GM18909 (cell line): ENCODE measurements around the gene ZNF197.
A peak's percentile ranks its signal among the peaks of the same experiment; 100 is the strongest.
"Not testable (repeated sequence)": the region's sequence is repeated elsewhere in the genome, so short reads cannot be mapped to it uniquely, and the experiment has no call there.

Experiments used
- ATAC-seq: cut with Tn5 transposase; IDR thresholded peaks from one replicate; pipeline ENCODE4 v1.9.1; 2021; ENCODE audit warnings: mild to moderate bottlenecking; ENCODE audit not compliant: unreplicated experiment, poor library complexity

Gene ZNF197

DNA sequence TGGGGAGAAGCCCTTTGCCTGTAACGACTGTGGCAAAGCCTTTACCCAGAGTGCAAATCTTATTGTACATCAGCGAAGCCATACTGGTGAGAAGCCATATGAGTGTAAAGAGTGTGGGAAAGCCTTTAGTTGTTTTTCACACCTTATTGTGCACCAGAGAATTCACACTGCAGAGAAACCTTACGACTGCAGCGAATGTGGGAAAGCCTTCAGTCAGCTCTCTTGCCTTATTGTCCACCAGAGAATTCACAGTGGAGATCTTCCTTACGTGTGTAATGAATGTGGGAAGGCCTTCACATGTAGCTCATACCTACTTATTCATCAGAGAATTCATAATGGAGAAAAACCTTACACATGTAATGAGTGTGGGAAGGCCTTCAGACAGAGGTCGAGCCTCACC, 34.6 kb downstream of the ZNF197 start:
- ATAC-seq: no peak

DNA sequence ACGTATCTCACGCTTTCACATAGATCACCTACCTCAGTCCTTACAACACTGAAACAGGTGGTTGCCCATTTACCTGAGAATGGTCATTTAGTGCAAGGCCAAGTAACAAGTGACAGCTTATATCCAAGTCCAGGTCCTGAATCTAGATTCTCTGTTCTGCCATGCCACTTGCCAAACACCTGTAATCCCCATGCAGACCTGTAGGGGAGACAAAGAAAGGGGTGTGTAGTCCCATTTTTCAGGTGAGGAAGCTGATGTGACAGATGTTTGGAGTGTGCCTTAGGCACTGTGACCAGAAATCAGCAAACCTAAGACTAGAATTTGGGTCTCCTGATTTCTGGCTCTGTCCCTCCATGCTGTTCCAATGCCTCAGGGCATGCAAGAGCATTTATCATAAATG, 36.4 kb downstream of the ZNF197 start:
- ATAC-seq: no peak

DNA sequence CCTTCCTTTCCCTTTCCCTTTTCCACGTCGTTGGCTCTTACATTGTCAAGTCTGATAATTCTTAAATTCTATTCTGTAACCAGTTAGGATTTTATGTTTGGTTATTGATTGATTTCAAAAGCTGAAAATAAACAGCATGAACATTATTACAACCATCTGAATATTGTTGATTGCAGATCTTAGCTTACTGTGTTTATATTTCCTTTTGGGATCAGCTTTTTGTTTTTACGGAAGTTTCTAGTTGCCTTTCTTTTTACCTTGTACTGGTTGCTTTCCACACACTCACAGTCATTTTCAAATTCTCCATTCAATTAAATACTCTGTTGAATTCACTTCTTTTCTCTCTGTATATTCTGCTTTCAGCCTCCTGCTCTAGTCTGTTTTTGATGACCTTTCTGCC, 40.3 kb downstream of the ZNF197 start:
- ATAC-seq: no peak

DNA sequence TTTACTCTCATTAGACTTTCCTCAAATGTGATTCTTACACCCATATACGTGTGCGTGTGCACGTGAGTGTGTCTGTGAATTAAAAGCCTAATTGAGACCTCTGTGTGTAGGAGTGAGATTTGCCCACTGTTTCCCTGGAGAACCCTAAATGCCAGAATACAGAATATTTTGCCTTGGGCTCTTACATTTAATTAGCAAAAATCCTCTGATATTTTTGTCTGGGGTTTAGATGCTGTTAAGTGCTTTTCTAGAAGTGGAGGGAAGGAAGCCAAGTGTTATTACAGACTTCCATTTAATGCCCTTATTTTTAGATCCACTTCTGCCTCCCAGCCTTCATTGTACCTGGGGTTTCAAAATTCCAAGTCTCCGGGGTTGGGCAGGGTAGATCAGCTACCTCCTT, 41.5 kb downstream of the ZNF197 start:
- no peak for ATAC-seq

DNA sequence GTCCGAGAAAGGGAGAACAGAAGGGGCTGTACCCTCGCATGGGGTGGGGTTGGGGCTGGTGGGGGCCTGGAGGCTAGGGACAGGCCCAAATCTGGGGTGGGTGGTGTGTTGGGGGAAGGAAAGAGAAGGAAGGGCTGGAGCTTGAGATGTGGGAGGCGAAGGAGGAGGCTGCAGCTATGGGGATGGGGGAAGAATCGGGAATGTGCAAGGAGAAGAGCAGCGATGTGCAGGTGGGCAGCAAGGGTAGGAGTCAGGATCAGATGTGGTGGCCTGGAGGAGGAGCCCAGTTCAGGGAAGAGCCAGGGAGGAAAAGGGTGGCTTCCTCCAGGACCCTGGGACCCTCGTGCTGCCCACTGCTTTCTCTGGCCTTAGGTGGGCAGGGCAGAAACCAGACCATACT, 44.9 kb downstream of the ZNF197 start:
- ATAC-seq: no peak

DNA sequence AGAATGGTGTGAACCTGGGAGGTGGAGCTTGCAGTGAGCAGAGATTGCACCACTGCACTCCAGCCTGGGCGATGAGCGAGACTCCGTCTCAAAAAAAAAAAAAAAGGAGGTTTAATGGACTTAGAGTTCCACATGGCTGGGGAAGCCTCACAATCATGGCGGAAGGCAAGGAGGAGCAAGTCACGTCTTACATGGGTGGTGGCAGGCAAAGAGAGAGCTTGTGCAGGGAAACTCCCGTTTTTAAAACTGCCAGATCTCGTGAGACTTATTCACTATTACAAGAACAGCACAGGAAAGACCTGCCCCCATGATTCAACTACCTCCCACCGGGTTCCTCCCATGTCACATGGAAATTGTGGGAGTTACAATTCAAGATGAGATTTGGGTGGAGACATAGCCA, 48.6 kb downstream of the ZNF197 start:
- not testable (repeated sequence) for ATAC-seq

DNA sequence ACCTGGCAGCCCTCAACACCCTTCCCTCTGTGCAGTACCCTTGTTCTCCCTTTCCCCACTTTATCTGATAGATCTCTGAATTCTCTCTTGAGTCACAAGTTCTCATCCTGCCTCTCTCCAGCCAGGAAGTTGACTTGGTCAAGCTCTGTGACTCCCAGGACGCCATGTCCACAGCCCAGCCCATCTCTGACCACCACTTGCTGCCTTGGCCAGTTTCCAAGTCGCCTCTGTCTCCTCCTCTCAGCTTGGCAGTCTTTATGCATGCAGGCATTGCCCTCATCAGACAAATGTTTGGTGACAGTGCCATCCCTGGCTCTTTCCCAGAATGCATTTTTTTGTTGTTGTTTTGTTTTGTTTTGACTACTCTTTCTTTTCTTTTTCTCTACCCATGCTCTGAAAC, 49.4 kb downstream of the ZNF197 start:
- no peak for ATAC-seq

DNA sequence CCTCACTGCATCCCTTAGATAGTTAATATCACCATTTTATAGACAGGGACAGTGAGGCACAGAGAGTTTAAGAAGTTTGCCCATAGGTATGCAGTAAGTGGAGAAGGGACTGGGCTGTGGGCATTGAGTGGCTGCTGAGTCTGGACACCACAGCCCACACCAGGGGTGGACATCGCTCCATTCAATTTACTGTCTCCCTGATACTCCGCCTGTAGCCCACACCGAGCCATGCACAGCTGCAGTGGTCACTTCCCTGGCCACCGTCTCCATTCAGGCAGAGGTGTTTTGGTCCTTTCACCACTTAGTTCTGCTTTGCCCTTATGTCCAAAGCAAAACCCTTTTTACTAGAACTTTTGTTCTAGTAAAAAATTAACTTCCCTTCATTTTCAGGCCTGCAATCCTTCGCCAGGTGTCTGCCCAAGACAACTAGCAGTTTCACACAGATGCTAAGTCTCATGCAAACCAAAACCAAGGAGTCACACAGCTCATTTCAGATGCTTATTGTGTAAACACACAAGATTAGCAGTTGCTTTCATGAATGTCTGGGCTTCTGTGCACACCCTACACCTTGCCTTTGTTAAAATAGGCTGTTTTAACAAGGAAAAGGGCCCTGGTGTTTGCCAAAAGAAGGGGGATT, 53.8 kb downstream of the ZNF197 start:
- peak; percentile 42 for ATAC-seq

DNA sequence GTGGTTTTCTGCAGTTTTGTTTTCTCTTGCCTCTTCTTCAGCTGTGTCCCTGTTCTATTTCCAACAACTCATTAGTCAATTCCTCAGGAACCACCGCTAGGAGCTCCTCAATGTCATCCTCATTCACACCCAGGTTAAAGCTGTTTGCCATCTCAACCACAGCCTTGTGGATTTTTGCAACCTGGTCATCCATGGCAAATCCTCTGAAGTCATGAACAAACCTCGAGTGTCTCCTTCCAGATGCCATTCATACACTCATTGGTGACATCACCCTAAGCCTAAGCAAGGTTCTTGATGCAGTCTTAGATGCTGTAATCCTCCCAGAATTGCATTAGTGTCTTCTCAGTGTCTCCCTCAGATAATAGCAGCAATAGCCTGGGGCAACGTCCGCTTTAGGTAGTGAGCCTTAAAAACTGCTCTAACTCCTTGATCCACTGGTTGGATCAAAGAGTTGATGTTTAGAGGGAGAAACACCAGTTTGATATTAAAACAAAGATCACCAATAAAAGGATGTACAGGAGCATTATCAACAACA, 56.2 kb downstream of the ZNF197 start:
- no peak for ATAC-seq

DNA sequence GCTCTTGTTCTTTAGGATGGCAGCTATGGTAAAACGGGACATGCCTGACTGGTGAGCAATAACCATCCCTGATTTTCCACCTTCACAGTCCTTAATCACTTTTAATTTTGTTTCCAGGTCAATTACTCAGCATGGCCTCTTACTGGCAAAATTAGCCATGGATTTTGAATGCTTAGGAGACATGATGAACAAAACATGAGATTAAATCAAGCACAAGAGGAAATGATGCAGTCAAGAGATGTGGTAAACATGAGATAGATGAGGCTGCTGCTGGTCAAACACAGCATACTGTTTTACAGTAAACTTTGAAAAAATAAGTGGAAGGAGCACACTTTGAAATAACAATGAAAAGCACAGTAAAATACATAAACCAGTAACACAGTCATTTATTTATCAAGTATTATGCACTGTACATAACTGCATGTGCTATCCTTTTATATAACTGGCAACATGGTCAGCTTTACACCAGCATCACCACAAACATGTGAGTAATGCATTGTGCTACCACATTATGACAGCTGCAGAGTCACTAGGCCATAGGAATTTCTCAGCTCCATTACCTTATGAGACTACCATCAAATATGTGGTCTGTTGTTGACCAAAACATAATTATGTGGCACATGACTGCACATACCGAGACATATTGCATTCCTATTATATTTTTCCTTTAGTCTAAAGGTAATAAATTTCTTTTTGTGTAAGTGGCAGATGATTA, 57.5 kb downstream of the ZNF197 start:
- ATAC-seq: no peak

DNA sequence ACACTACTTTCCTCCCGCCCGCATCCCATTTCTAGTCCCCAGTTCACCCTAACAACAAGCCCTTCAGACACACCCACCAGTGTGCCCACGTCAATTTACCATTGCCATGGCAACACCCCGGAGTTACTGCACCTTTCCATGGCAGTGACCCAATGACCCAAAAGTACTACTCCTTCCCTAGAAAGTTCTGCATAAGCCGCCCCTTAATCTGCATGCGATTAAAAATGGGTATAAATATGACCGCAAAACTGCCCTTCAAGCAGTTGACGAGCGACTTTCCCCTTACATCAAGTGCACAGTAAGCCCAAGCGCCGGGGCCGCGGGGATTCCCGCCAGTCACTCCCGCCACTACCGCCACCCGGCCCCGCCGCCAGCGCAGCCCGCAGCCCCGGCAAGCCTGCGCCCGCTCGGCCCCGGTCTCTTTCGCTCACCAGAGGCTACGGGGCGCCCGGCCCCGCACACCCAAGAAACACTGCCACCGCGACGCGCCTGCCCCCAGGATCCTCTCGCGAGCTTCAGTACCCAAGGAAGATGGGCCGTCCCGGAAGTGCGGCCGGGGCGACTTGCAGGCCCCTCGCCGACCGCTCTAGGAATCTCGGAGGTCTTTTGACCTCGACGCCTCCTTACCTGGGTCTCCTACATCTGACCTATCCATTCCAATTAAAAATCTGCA, 60.4 kb downstream of the ZNF197 start:
- peak; percentile 76 for ATAC-seq

DNA sequence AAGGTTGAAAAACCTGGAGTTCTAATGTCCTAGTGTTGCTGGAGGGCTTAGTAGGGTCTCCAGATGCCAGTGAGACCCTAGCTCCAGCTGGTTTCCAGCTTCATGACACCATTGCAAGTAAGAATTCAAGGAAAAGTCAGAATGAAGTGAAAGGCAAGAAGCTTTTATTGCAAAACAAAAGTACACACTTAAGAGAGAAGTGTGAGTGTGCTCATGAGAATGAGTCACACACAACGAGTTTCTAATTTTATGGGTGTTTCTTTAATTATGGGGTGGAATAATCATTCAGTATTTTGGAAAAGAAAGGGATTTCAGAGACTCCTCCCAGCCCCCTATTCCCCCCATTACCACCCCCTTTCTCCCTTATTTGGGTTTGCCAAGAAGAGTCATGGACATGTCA, 63.1 kb downstream of the ZNF197 start:
- ATAC-seq: no peak
